CD4-positive, alpha-beta T cell treated with Interleukin-17A for 1 hour (primary cell): ENCODE data around the gene TARBP1.
"Not testable (repeated sequence)": the region's sequence is repeated elsewhere in the genome, so short reads cannot be mapped to it uniquely, and the experiment has no call there.

Experiments
- DNase-seq: peaks from one replicate; pipeline ENCODE4 v3.0.0-alpha.2; 2020

TARBP1 gene

GRCh38 chr1:234478481-234479309 is at the start of gene TARBP1:
TSS of gene TARBP1 (minus strand) at chr1:234479179. CDS start at chr1:234479103, 76 bp downstream.
- peak; percentile 71 for DNase-seq

GRCh38 chr1:234528074-234528865 is 49.3 kb upstream of the TARBP1 start:
- no peak for DNase-seq

GRCh38 chr1:234527346-234527745 is 48.4 kb upstream of the TARBP1 start:
- DNase-seq, result no peak

GRCh38 chr1:234526922-234527321 is 47.9 kb upstream of the TARBP1 start:
- no peak for DNase-seq

- no peak for DNase-seq
Measured at GRCh38 chr1:234525099-234525799, 46.3 kb upstream of the TARBP1 start.

- DNase-seq, result no peak
Measured at GRCh38 chr1:234521836-234522235, 42.9 kb upstream of the TARBP1 start.

- DNase-seq, result no peak
Measured at GRCh38 chr1:234520908-234521817, 42.2 kb upstream of the TARBP1 start.

GRCh38 chr1:234519506-234519905 is 40.5 kb upstream of the TARBP1 start:
- no peak for DNase-seq

GRCh38 chr1:234518876-234519275 is 39.9 kb upstream of the TARBP1 start:
- no peak for DNase-seq

GRCh38 chr1:234518086-234518485 is 39.1 kb upstream of the TARBP1 start:
- not testable (repeated sequence) for DNase-seq

- no peak for DNase-seq
Measured at GRCh38 chr1:234517110-234517802, 38.3 kb upstream of the TARBP1 start.

- DNase-seq, result no peak
Measured at GRCh38 chr1:234515821-234516241, 36.9 kb upstream of the TARBP1 start.

- DNase-seq, result no peak
Measured at GRCh38 chr1:234515411-234515810, 36.4 kb upstream of the TARBP1 start.

GRCh38 chr1:234512451-234512861 is 33.5 kb upstream of the TARBP1 start:
- no peak for DNase-seq

GRCh38 chr1:234509457-234510328 is 30.7 kb upstream of the TARBP1 start:
- no peak for DNase-seq

- DNase-seq, result no peak
Measured at GRCh38 chr1:234507626-234508387, 28.8 kb upstream of the TARBP1 start.

GRCh38 chr1:234507089-234507488 is 28.1 kb upstream of the TARBP1 start:
- DNase-seq, result no peak

- DNase-seq, result no peak
Measured at GRCh38 chr1:234505769-234506102, 26.8 kb upstream of the TARBP1 start.

- no peak for DNase-seq
Measured at GRCh38 chr1:234504969-234505768, 26.2 kb upstream of the TARBP1 start.
